Lung (tissue), 12 donors: ENCODE results near the gene ZNF22. TPM values are rescaled to one million over a fixed set of nuclear protein-coding genes. Genes with fewer than 3 reads are reported as not detected.

Experiments used
- ATAC-seq: fragments of 200-7000 bp; cut with Tn5 transposase; one replicate; pipeline ENCODE4 v1.9.1; 2020; ENCODE audit warnings: moderate number of reproducible peaks; ENCODE audit not compliant: insufficient read depth, low FRiP score
- DNase-seq, 3 donors: peaks; one replicate each; pipeline ENCODE4 v3.0.0-alpha.2; 2013 to 2017
- H3K27ac ChIP-seq, 2 donors: one replicate each; pipeline ENCODE4 v1.5.1; 2013; ENCODE audit warnings: mild to moderate bottlenecking in 2 of 2, moderate library complexity in 2 of 2, control low read depth in 1 of 2, inconsistent platforms in 1 of 2, low read depth in 1 of 2, low read length in 1 of 2
- H3K27me3 ChIP-seq, 3 donors: one replicate each; pipeline ENCODE4 v1.5.1; 2013; ENCODE audit warnings: low read length in 2 of 3; ENCODE audit not compliant: control insufficient read depth in 3 of 3, insufficient read depth in 3 of 3
- H3K36me3 ChIP-seq, 4 donors: one replicate each; pipeline ENCODE4 v1.5.1; 2013; ENCODE audit warnings: low read length in 4 of 4, mild to moderate bottlenecking in 1 of 4, moderate library complexity in 1 of 4; ENCODE audit not compliant: control insufficient read depth in 4 of 4, insufficient read depth in 4 of 4
- H3K4me1 ChIP-seq, 5 donors: one replicate each; pipeline ENCODE4 v1.5.1; 2013; ENCODE audit warnings: low read length in 5 of 5, mild to moderate bottlenecking in 2 of 5, moderate library complexity in 1 of 5; ENCODE audit not compliant: control insufficient read depth in 5 of 5, insufficient read depth in 5 of 5
- H3K4me3 ChIP-seq: one replicate; pipeline ENCODE4 v1.5.1; 2013; ENCODE audit warnings: mild to moderate bottlenecking, control low read depth, moderate library complexity
- H3K9ac ChIP-seq, 2 donors: one replicate each; pipeline ENCODE4 v1.5.1; 2013; ENCODE audit warnings: low read length in 2 of 2, control low read depth in 1 of 2; ENCODE audit not compliant: insufficient read depth in 1 of 2
- H3K9me3 ChIP-seq, 4 donors: one replicate each; pipeline ENCODE4 v1.5.1; 2013; ENCODE audit warnings: low read length in 3 of 4, mild to moderate bottlenecking in 1 of 4, moderate library complexity in 1 of 4; ENCODE audit not compliant: control insufficient read depth in 4 of 4, insufficient read depth in 3 of 4
- CTCF ChIP-seq: IDR thresholded peaks from 2 replicates; pipeline ENCODE4 v1.5.1; 2012; ENCODE audit warnings: mild to moderate bottlenecking; ENCODE audit errors: control extremely low read depth, extremely low read depth
- WGBS, 2 donors: extraction: QIAGEN DNeasy Blood & Tissue Kit; methylation state at CpG; one replicate each; pipeline ENCODE4 v1.1.7; 2013; 5-methylcytosine and 5-hydroxymethylcytosine counted together
- polyA plus RNA-seq, 2 donors: library from polyadenylated mRNA; stranded (reverse); fragments of 200-250 nt; gene quantifications; one replicate each; pipeline ENCODE4 v1.2.1, GENCODE V29; 2013
- total RNA-seq, 2 donors: library from RNA; depleted of rRNA in 1 of 2; stranded (reverse); fragments of >200 nt in 1 of 2; gene quantifications; one replicate each; pipeline ENCODE4 v1.2.1, GENCODE V29; 2014 to 2021
- donor health status: control.
- donor health status: control.
- donor health status: Bipolar disorder and iron deficiency.
- donor health status: healthy.
- donor health status: DM: yes; HTN: yes; CAD: no.

The ZNF22 gene
- total and polyA plus RNA-seq, 4 donors = 16.8 to 40.7 (median 18.2) TPM

DNA sequence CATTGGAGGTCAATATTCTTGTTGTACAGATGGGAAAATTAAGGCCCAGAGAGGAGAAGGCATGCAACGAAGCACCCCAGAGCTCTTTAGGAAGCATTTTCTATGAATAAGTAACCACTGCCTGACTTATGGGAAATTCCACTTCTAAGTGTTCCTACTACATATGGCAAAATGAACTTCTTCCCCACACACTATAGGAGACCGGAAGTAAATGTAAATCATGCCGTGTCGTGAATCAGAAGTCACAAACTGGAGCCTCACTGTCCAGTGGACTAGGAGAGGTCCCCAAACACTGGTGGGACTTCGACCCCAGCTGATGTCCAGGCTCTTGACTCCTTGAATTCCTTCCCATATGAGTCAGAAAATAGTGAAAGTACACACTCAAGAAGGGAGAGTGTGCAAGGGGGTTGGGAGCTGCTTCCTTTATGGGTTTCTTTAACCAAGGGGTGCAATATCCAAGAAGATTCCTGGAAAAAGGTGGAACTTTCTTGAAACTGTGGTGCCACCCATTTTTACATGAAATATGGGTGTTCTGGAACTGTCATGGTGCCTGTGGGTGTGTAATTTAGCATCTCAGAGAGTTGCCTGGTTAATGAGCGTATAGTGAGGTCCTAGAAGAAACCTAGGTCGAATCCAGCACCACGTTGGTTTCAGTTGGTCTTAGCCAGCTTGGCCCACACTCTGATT lies 34.5 kb upstream of the ZNF22 start:
- H3K27me3 ChIP-seq = no peaks in the 10 kb centered on the region
- H3K9me3 ChIP-seq = peaks cover 0 to 2% (median 0%) of the 10 kb centered on the region in 4 donors
- no peak for DNase-seq
- peak overlapping the region; percentile 44 to 99 for H3K27ac ChIP-seq
- H3K4me3 ChIP-seq = no peak overlapping the region
- H3K36me3 ChIP-seq = peaks cover 0 to 14% (median 0%) of the 10 kb centered on the region in 4 donors
- H3K9ac ChIP-seq = no peak overlapping the region
- no peak for ATAC-seq
- WGBS, 2 donors = 59 to 60% methylated on average over 8 of the region's 8 CpGs
- no peak for TF ChIP-seq CTCF
- peaks cover 14 to 33% (median 27%) of the 10 kb centered on the region in 5 donors for H3K4me1 ChIP-seq

DNA sequence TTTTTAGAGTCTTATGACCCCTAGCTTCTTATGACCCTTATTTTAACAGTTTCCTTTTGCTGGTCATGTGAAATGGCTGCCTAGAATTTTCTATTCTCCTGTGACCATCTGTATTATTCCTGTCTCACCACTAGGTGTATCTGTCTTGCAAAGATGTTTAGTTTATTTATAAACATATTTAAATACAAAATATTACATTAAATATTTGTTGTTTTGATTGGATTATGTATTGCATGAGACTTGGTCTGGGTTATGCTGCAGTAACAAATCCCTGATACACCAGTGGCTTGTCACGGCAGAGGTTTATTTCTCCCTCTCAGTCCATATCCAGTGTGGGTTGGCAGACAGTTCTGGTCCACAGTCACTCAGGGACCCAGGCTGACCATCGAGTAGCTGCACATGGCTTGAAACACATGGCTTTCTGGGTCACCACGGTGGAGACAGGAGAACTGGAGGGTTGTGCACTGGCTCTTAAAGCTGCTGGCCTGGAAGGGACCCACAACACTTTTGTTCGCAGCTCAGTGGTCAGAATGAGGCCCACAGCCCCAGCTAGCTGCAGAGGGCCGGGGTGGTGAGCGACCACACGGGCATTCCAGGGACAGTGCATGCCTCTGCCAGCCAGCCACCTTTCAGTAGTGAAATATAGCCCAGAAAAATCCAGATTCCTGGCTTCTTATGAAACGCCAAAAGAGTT lies 33.8 kb upstream of the ZNF22 start:
- 87 to 91% methylated on average over 8 of the region's 8 CpGs for WGBS, 2 donors
- H3K27ac ChIP-seq = peak overlapping the region; percentile 37 to 99
- peaks cover 14 to 34% (median 27%) of the 10 kb centered on the region in 5 donors for H3K4me1 ChIP-seq
- H3K9ac ChIP-seq = no peak overlapping the region
- no peak for ATAC-seq
- TF ChIP-seq CTCF = no peak
- no peak for DNase-seq
- H3K9me3 ChIP-seq = peaks cover 0 to 2% (median 0%) of the 10 kb centered on the region in 4 donors
- H3K27me3 ChIP-seq = no peaks in the 10 kb centered on the region
- peaks cover 0 to 21% (median 0%) of the 10 kb centered on the region in 4 donors for H3K36me3 ChIP-seq
- no peak overlapping the region for H3K4me3 ChIP-seq

DNA sequence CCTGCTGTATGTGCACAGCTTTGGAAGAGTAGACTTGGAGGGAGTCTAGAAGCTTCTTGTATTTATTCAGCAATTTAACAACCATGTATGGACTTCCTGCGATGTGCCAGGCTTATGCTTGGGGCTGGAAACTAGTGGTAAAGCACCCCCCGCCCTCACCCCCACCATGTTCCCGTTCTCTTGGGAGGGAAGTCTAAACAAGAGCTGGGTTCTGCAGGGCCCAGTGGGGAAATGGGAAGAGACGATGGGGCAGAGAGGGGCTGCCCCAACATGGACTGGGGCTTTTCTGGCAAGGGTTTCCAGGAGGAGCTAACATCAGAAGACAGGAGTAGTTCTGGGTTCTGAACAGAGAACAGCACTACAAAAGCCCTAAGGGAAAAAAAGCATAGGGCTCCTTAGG lies 33.1 kb upstream of the ZNF22 start:
- H3K27ac ChIP-seq = peak overlapping the region; percentile 53 to 69
- DNase-seq (no peak), ATAC-seq (no peak)
- no peak overlapping the region for H3K4me3 ChIP-seq
- WGBS, 2 donors = 30 to 64% methylated on average over 4 of the region's 4 CpGs
- peaks cover 0 to 2% (median 0%) of the 10 kb centered on the region in 4 donors for H3K9me3 ChIP-seq
- H3K9ac ChIP-seq = no peak overlapping the region
- H3K27me3 ChIP-seq = no peaks in the 10 kb centered on the region
- TF ChIP-seq CTCF = no peak
- peaks cover 0 to 23% (median 0%) of the 10 kb centered on the region in 4 donors for H3K36me3 ChIP-seq
- H3K4me1 ChIP-seq = peaks cover 14 to 34% (median 27%) of the 10 kb centered on the region in 5 donors
